ENCODE data around the gene NIPAL3.
"Not testable (repeated sequence)": the region's sequence is repeated elsewhere in the genome, so short reads cannot be mapped to it uniquely, and the experiment has no call there.

Gene NIPAL3

DNA sequence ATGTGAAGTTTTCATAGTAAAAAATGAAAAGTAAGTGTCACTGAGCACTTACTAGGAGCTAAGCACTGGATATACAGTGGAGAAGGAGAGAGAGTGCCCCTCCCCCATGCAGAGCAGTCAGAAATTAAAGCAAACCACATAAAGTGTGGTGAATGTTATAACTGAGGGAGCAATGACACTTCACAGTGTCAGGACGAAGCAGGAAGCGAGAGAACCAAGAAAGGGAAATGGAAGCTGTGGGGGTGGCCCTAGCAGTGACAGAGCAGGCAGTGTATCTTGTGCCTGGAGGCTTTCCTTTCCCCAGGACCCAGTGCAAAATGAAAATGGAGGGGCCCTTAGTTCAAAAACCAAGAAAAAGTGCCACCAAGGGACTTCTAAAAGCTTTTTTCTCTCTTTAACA is 65.5 kb downstream of the NIPAL3 start:
- peak; percentile 84 for ATAC-seq
- DNase-seq (ENCODE audit: low spot score in 2 of 2) = no peak
- Mint-ChIP-seq H3K4me3 (peak overlapping the region; percentile 42), H3K27ac (peak overlapping the region; percentile 88), H3K4me1 (peaks cover 25% of the 10 kb centered on the region), H3K36me3 (peaks cover 5% of the 10 kb centered on the region), H3K9me3 (no peaks in the 10 kb centered on the region)

DNA sequence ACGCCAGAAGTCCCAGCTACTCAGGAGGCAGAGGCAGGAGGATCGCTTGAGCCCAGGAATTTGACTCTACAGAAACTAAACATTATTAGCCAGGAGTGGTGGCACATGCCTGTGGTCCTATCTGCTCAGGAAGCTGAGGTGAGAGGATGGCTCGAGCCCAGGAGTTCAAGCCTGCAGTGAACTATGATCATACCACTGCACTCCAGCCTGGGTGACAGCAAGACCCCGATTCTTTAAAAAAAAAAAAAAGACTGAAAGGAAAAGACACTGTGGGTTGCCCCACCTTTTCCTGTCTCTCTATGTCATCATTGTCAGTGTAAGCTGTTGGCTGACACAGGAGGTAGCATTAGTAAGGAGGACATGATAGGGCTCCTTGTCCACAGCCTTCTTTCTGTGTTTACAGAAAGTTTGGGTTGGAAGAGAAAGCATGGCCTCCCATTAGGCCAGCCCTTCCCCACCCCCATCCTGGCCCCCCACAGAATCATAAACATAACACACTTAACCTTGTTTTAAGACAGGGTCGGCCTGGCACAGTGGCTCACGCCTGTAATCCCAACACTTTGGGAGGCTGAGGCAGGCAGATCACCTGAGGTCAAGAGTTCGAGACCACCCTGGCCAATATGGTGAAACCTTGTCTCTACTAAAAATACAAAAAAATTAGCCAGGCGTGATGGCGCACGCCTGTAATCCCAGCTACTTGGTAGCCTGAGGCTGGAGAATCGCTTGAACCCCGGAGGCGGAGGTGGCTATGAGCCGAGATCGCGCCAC is 66.4 kb downstream of the NIPAL3 start:
- peaks cover 32% of the 10 kb centered on the region for H3K4me1 Mint-ChIP-seq
- ATAC-seq = peak; percentile 70
- H3K27ac Mint-ChIP-seq = peak overlapping the region; percentile 88
- peaks cover 5% of the 10 kb centered on the region for H3K36me3 Mint-ChIP-seq
- DNase-seq (ENCODE audit: low spot score in 2 of 2) = no peak
- peak overlapping the region; percentile 42 for H3K4me3 Mint-ChIP-seq
- no peaks in the 10 kb centered on the region for H3K9me3 Mint-ChIP-seq

DNA sequence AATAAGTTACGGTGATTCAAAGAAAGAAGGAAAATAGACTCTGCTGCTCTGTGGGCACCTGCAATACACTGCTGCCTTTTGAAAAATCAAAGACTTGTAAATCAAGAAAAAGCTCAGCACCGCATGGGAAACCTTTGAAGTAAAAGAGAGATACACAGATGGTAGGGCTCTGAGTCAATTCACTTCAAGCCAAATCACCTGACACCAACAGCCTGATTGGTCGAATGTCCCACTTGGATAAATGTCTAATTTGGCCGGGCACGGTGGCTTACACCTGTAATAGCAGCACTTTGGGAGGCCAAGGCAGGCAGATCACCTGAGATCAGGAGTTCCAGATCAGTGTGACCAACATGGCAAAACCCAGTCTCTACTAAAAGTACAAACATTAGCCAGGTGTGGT is 67.8 kb downstream of the NIPAL3 start:
- Mint-ChIP-seq H3K9me3 (no peaks in the 10 kb centered on the region), H3K4me1 (peaks cover 39% of the 10 kb centered on the region), H3K36me3 (peaks cover 5% of the 10 kb centered on the region), H3K4me3 (no peak overlapping the region), H3K27ac (peak overlapping the region; percentile 32)
- ATAC-seq (no peak), DNase-seq (ENCODE audit: low spot score in 2 of 2) (no peak)

DNA sequence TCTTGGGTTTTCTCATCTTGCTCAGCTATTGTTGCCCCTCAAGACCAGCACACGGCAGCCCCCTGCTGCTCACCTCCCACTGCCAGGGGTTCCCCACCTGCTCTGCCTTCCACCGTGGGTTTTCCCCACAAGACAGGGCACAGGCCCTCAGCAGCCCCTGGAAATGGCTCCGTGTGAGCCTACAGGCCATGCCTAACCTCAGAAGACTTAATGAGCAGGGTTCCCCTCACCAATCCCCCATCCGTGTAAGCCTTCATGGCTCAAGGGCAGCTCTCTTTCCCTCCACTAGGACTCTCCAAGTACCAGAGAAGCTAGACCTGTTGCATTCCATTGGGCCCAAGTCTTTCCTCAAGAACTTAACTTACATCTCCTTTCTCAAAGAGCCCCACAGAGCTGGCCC is 68.6 kb downstream of the NIPAL3 start:
- no peak for DNase-seq (ENCODE audit: low spot score in 2 of 2)
- Mint-ChIP-seq H3K4me3 (no peak overlapping the region), H3K27ac (peak overlapping the region; percentile 69), H3K36me3 (peaks cover 5% of the 10 kb centered on the region), H3K4me1 (peaks cover 40% of the 10 kb centered on the region), H3K9me3 (no peaks in the 10 kb centered on the region)
- no peak for ATAC-seq

DNA sequence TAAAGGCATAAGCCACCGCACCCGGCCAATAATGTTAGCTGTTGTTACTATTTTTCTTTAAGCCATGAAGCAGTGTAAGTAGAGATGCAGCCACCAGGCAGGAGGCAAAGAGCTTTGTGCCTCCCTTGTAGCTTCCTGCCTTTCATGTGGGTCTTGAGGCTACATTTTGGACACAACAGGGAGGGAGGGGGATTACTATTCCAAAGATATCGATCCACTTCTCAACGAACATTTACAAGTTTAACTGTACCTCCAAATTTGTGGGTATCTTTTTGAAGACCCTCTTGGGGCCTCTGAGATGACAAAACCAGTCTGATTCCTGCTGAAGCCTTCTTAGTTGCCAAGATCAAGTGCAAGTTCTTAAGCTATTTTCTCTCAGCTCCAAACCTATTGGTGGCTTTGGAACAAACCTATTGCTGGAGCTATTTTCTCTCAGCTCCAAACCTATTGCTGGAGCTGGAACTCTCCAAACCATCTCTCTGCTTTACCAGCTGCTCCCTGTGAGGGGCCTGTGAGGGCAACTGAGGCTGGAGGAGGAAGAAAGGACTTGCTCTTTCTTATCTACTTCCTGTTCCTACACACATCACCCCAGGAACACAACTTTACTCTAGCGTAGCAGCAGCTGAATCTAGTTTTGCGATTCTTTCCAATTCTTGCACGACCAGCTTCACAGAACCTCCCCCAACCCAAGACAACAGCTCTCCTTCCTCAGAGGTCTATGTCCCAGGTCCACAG is 70.9 kb downstream of the NIPAL3 start:
- Mint-ChIP-seq H3K9me3 (no peaks in the 10 kb centered on the region), H3K4me3 (peak overlapping the region; percentile 13), H3K4me1 (peaks cover 31% of the 10 kb centered on the region), H3K36me3 (peaks cover 5% of the 10 kb centered on the region), H3K27ac (peak overlapping the region; percentile 78)
- no peak for DNase-seq (ENCODE audit: low spot score in 2 of 2)
- ATAC-seq = no peak

DNA sequence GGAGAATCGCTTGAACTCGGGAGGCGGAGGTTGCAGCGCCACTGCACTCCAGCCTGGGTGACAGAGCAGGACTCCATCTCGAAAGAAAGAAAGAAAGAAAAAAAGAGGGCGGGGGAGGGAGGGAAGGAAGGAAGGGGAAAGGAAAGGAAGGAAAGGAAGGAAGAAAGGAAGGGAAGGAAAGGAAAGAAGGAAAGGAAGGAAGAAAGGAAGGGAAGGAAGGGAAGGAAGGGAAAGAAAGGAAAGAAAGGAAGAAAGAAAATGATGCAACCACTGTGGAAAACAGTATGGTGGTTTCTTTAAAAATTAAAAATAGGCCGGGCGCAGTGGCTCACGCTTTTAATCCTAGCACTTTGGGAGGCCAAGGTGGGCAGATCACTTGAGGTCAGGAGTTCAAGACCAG is 71.9 kb downstream of the NIPAL3 start:
- Mint-ChIP-seq H3K4me3 (peak overlapping the region; percentile 13), H3K4me1 (peaks cover 23% of the 10 kb centered on the region), H3K36me3 (peaks cover 5% of the 10 kb centered on the region), H3K27ac (peak overlapping the region; percentile 78), H3K9me3 (no peaks in the 10 kb centered on the region)
- DNase-seq (ENCODE audit: low spot score in 2 of 2) (no peak), ATAC-seq (no peak)

DNA sequence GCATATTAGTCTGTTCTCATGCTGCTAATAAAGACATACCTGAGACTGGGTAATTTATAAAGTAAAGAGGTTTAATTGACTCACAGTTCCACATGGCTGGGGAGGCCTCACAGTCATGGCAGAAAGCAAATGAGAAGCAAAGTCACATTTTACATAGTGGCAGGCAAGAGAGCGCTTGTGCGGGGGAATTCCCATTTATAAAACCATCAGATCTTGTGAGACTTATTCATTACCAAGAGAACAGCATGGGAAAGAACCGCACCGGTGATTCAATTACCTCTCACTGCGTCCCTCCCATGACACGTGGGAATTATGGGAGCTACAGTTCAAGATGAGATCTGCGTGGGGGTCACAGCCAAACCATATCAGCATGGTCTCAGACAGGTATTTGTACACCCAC is 72.6 kb downstream of the NIPAL3 start:
- not testable (repeated sequence) for H3K36me3 Mint-ChIP-seq; DNase-seq (ENCODE audit: low spot score in 2 of 2); H3K4me3 Mint-ChIP-seq; H3K9me3 Mint-ChIP-seq
- H3K4me1 Mint-ChIP-seq = peaks cover 23% of the 10 kb centered on the region
- H3K27ac Mint-ChIP-seq = peak overlapping the region; percentile 32
- peak; percentile 79 for ATAC-seq

DNA sequence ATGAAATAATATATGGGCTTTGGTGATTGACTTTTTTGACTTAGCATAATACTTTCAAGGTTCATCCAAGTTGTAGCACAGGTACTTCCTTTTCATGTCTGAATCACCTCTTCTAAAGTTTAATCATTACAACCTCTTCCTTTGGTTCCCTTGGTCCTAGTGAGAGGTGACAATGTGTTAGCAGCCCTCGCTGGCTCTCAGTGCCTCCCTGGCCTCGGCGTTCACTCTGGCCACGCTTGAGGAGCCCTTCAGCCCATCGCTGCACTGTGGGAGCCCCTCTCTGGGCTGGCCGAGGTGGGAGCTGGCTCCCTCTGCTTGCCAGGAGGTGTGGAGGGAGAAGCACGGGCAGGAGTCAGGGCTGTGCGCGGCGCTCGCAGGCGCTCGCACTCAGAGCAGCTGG is 74.1 kb downstream of the NIPAL3 start:
- ATAC-seq = no peak
- H3K36me3 Mint-ChIP-seq = no peaks in the 10 kb centered on the region

DNA sequence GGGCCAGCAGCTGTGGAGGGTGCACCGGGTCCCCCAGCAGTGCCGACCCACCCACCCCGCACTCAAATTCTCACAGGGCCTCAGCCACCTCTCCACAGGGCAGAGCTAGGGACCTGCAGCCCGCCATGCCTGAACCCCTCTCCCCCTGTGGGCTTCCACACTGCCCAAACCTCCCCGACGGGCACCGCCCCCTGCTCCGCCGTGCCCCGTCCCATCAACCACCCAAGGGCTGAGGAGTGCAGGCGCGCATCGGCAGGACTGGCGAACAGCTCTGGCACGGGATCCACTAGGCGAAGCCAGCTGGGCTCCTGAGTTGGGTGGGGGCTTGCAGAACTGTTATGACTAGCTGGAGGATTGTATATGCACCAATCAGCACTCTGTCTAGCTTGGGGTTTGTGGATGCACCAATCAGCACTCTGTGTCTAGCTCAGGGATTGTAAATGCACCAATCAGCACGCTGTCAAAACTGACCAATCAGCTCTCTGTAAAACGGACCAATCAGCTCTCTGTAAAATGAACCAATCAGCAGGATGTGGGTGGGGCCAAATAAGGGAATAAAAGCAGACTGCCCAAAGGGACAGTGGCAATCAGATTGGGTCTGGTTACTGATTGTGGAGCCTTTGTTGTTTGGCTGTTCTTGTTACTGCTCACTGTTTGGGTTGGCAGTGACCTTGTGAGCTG is 74.6 kb downstream of the NIPAL3 start:
- DNase-seq (ENCODE audit: low spot score in 2 of 2) = no peak
- no peak for ATAC-seq
- H3K36me3 Mint-ChIP-seq = no peaks in the 10 kb centered on the region
- no peaks in the 10 kb centered on the region for H3K9me3 Mint-ChIP-seq
- H3K4me1 Mint-ChIP-seq = peaks cover 15% of the 10 kb centered on the region
- H3K4me3 Mint-ChIP-seq = no peak overlapping the region
- H3K27ac Mint-ChIP-seq = no peak overlapping the region

More for the DNA sequence above, 74.1 kb downstream of the NIPAL3 start:
- Mint-ChIP-seq H3K9me3 (no peaks in the 10 kb centered on the region), H3K4me3 (no peak overlapping the region), H3K27ac (no peak overlapping the region), H3K4me1 (peaks cover 15% of the 10 kb centered on the region)
- DNase-seq (ENCODE audit: low spot score in 2 of 2) = no peak

DNA sequence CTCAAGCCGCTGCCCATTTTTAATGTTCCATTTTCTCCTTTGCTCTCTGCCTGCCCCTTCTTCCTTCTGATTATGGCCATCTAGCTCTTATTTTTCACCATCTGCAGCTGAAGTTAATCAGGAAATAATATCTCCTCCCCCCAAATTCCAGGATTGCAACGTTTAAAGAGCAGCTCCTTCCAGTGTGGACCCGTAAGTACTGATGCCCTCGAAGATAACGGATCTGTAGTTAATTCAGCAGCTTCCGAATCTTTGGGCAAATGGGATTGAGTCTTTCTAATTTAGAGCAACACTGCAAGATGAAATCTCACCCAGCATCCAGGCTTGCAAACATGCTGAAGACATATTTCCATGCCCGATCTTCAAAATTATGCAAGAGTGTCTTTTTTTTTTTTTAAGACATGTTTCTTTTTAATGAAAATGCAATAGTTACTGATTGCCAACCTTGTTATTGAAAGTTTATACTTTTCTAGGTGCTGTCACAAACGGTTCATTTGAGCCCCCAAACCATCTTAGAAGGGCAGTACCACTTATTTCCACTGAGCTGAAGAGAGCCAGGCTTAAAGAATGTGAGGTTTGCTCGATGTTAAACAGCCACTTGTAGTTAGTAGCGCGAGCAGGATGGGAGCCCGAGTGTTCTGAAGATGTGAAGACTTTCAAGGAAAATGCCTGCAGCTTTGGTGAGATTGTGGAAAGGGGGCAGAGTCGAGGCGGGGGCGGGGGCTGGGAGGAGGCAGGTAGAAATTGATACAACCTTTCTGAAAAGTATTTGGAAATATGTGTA is 76.2 kb downstream of the NIPAL3 start:
- no peak overlapping the region for H3K27ac Mint-ChIP-seq
- no peak for ATAC-seq

DNA sequence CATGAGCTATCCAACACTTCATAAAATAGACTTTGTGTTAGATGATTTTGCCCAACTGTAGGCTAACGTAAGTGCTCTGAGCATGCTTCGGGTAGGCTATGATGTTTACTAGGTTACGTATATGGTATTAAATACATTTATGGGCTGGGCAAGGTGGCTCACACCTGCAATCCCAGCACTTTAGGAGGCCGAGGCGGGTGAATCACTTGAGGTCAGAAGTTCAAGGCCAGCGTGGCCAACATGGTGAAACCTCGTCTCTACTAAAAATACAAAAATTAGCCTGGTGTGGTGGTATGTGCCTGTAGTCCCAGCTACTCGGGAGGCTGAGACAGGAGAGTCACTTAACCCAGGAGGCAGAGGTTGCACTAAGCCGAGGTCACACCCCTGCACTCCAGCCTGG is 77.3 kb downstream of the NIPAL3 start:
- H3K4me3 Mint-ChIP-seq, ATAC-seq, H3K27ac Mint-ChIP-seq: not testable (repeated sequence)

More for the DNA sequence above, 76.2 kb downstream of the NIPAL3 start:
- no peak for DNase-seq (ENCODE audit: low spot score in 2 of 2)
- no peak overlapping the region for H3K4me3 Mint-ChIP-seq
- no peaks in the 10 kb centered on the region for H3K9me3 Mint-ChIP-seq
- no peaks in the 10 kb centered on the region for H3K36me3 Mint-ChIP-seq
- H3K4me1 Mint-ChIP-seq = peaks cover 11% of the 10 kb centered on the region

DNA sequence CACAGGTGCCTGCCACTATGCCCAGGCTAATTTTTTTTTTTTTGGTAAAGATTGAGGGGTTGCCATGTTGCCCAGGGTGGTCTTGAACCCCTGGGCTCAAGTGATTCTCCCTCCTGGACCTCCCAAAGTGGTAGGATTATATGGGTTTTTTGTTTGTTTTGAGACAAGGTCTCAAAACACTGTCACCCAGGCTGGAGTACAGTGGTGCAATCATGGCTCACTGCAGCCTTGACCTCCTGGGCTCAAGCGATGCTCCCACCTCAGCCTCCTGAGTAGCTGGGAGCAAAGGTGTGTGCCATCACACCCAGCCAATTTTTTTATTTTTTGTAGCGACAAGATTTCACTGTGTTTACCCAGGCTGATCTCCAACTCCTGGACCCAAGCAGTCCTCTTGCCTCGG is 78.2 kb downstream of the NIPAL3 start:
- H3K36me3 Mint-ChIP-seq = no peaks in the 10 kb centered on the region
- no peak overlapping the region for H3K4me3 Mint-ChIP-seq
- DNase-seq (ENCODE audit: low spot score in 2 of 2) (no peak), ATAC-seq (no peak)
- no peaks in the 10 kb centered on the region for H3K9me3 Mint-ChIP-seq
- peaks cover 10% of the 10 kb centered on the region for H3K4me1 Mint-ChIP-seq
- H3K27ac Mint-ChIP-seq = no peak overlapping the region

More for the DNA sequence above, 77.3 kb downstream of the NIPAL3 start:
- H3K36me3 Mint-ChIP-seq; DNase-seq (ENCODE audit: low spot score in 2 of 2); H3K4me1 Mint-ChIP-seq; H3K9me3 Mint-ChIP-seq: not testable (repeated sequence)

DNA sequence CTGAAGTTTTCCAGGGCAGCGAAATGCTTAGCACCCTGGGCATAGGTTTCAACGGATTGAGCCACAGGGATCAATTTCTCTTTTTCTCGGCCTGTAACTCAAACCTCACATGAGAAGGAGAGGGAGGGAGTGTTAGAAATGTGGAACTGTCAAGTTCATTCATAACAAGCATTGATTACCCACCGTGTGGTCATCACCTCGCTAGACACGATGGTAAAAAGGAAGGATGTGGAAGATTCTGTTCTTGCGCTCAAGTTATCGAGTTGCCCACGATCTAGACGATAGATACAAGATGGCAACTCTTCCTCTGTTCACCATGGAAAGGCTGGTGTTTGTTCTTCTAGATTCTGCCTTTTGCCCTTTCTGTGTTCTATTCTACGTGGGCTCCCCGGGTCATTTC is 83.0 kb downstream of the NIPAL3 start:
- peak overlapping the region; percentile 20 for H3K27ac Mint-ChIP-seq
- H3K36me3 Mint-ChIP-seq = peaks cover 6% of the 10 kb centered on the region
- peaks cover 3% of the 10 kb centered on the region for H3K9me3 Mint-ChIP-seq
- H3K4me3 Mint-ChIP-seq = peak overlapping the region; percentile 10
- ATAC-seq (peak; percentile 11), DNase-seq (ENCODE audit: low spot score in 2 of 2) (no peak)
- H3K4me1 Mint-ChIP-seq = peaks cover 43% of the 10 kb centered on the region

DNA sequence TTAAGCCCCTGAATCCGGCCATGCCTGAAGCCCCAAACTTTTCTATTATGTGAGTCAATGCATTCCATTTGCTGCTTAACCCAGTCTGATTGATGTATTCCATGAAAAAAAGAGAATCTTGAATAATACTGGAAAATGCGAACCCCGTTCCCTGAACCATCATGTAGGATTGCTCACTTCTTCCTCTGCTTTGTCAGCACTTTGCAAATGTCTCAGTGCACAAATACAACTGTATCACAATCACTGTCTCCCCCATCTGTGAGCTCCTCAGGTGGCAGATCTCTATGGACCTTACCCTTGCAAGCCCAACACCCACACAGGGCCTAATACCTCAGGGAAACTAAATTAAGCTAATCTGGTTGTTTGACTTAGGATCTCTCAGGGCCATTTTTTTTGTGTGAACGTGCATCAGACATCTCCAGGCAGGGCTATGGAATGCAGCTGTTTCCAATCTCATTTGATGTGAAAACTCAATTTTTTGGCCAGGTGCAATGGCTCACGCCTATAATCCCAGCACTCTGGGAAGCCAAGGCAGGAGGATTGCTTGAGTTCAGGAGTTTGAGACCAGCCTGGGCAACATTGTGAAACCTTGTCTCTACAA is 84.9 kb downstream of the NIPAL3 start:
- DNase-seq (ENCODE audit: low spot score in 2 of 2) (no peak), ATAC-seq (no peak)
- H3K4me1 Mint-ChIP-seq = peaks cover 56% of the 10 kb centered on the region
- H3K27ac Mint-ChIP-seq = peak overlapping the region; percentile 87
- H3K4me3 Mint-ChIP-seq = peak overlapping the region; percentile 75
- peaks cover 6% of the 10 kb centered on the region for H3K36me3 Mint-ChIP-seq
- H3K9me3 Mint-ChIP-seq = peaks cover 3% of the 10 kb centered on the region
